Gastroesophageal sphincter (tissue), 4 donors: ENCODE measurements around the gene ABR. TPM values are rescaled to one million over a fixed set of nuclear protein-coding genes. Genes with fewer than 3 reads are reported as not detected.

ENCODE experiments used
- ATAC-seq: fragments of 150-250 bp; one replicate; pipeline ENCODE4 v1.9.1; 2016; ENCODE audit warnings: mild to moderate bottlenecking, moderate library complexity
- H3K27ac ChIP-seq, 4 donors: fragments of 200-600 bp; sonication (generic) in 3 of 4; 1 replicate in 3 of 4; 2 replicates in 1 of 4; pipeline ENCODE4 v1.5.1; 2016 to 2019
- H3K27me3 ChIP-seq: fragments of 200-600 bp; sonication (generic); one replicate; pipeline ENCODE4 v1.5.1; 2019
- H3K36me3 ChIP-seq, 2 donors: fragments of 200-600 bp; sonication (generic); one replicate each; pipeline ENCODE4 v1.5.1; 2019; ENCODE audit warnings: control low read depth in 1 of 2
- H3K4me1 ChIP-seq, 3 donors: fragments of 200-600 bp; sonication (generic); 1 replicate in 2 of 3; 2 replicates in 1 of 3; pipeline ENCODE4 v1.5.1; 2016 to 2019; ENCODE audit warnings: control low read depth in 2 of 3
- H3K4me3 ChIP-seq, 2 donors: fragments of 200-600 bp; sonication (generic); one replicate each; pipeline ENCODE4 v1.5.1; 2019; ENCODE audit warnings: mild to moderate bottlenecking in 1 of 2, moderate library complexity in 1 of 2
- H3K9me3 ChIP-seq, 3 donors: fragments of 200-600 bp; sonication (generic); one replicate each; pipeline ENCODE4 v1.5.1; 2017 to 2019; ENCODE audit warnings: control low read depth in 2 of 3
- EP300 ChIP-seq: sonication (generic); formaldehyde crosslinking; IDR thresholded peaks from one replicate; pipeline ENCODE4 v1.6.1; 2017; ENCODE audit warnings: antibody characterized with exemption, mild to moderate bottlenecking
- POLR2A ChIP-seq, 2 donors: fragments of 450-650 bp; IDR thresholded peaks; one replicate each; pipeline ENCODE4 v1.6.1; 2017; ENCODE audit warnings: antibody characterized with exemption in 2 of 2, mild to moderate bottlenecking in 2 of 2, moderate library complexity in 1 of 2
- POLR2AphosphoS5 ChIP-seq: sonication (generic); formaldehyde crosslinking; IDR thresholded peaks from one replicate; pipeline ENCODE4 v1.6.1; 2017; ENCODE audit warnings: antibody characterized with exemption
- WGBS, 2 donors: methylation state at CpG; one replicate each; pipeline ENCODE4 v1.1.5; 2018; ENCODE audit warnings: low coverage in 1 of 2; 5-methylcytosine and 5-hydroxymethylcytosine counted together
- total RNA-seq, 4 donors: library from RNA; depleted of rRNA; stranded (reverse); fragments of >200 nt; gene quantifications; one replicate each; pipeline ENCODE4 v1.1.0, GENCODE V29; 2016
- TF ChIP-seq, protein P1 (sequence below), 4 experiments: fragments of 200-600 bp in 2 of 4; fragments of 450-650 bp in 2 of 4; sonication (generic) in 1 of 4; IDR thresholded peaks; one replicate each; pipeline ENCODE4 v1.5.1; 2017 to 2019; ENCODE audit warnings: antibody characterized with exemption in 4 of 4, mild to moderate bottlenecking in 2 of 4, moderate library complexity in 2 of 4

Gene ABR
- total RNA-seq, 4 donors from 2014 or later, result 62.6 to 147 (median 114) TPM

GRCh38 chr17:1107083-1107776 is 72.6 kb downstream of the ABR start:
- Histone ChIP-seq H3K36me3 (peaks cover 0 to 3% of the 10 kb centered on the region in 2 donors), H3K4me3 (peak overlapping the region in 1 of 2 donors; percentile 84), H3K9me3 (no peaks in the 10 kb centered on the region), H3K27ac (peak overlapping the region; percentile 82 to 97 (median 92)), H3K27me3 (no peaks in the 10 kb centered on the region), H3K4me1 (peaks cover 8 to 92% (median 65%) of the 10 kb centered on the region in 3 donors)
- WGBS, 2 donors, result 0 to 81% methylated on average over 2 to 3 of the region's 20 CpGs
- TF ChIP-seq POLR2AphosphoS5, result no peak
- no peak for TF ChIP-seq POLR2A (IDR thresholded peaks at IDR 0.05)
- TF ChIP-seq EP300, result no peak
- TF ChIP-seq, protein P1, sequence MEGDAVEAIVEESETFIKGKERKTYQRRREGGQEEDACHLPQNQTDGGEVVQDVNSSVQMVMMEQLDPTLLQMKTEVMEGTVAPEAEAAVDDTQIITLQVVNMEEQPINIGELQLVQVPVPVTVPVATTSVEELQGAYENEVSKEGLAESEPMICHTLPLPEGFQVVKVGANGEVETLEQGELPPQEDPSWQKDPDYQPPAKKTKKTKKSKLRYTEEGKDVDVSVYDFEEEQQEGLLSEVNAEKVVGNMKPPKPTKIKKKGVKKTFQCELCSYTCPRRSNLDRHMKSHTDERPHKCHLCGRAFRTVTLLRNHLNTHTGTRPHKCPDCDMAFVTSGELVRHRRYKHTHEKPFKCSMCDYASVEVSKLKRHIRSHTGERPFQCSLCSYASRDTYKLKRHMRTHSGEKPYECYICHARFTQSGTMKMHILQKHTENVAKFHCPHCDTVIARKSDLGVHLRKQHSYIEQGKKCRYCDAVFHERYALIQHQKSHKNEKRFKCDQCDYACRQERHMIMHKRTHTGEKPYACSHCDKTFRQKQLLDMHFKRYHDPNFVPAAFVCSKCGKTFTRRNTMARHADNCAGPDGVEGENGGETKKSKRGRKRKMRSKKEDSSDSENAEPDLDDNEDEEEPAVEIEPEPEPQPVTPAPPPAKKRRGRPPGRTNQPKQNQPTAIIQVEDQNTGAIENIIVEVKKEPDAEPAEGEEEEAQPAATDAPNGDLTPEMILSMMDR (IDR thresholded peaks at IDR 0.05), result no peak
- no peak for ATAC-seq

GRCh38 chr17:1104222-1104621 is 75.6 kb downstream of the ABR start:
- H3K4me1 ChIP-seq, result peaks cover 3 to 67% (median 39%) of the 10 kb centered on the region in 3 donors
- H3K27me3 ChIP-seq, result no peaks in the 10 kb centered on the region
- no CpG with 5 or more reads among the region's 8 CpGs for WGBS, 2 donors
- H3K36me3 ChIP-seq, result peaks cover 0 to 20% of the 10 kb centered on the region in 2 donors
- no peaks in the 10 kb centered on the region for H3K9me3 ChIP-seq
- peak overlapping the region in 3 of 4 donors; percentile 70 to 97 (median 96) for H3K27ac ChIP-seq
- no peak overlapping the region for H3K4me3 ChIP-seq
- ATAC-seq, result no peak
- TF ChIP-seq EP300 (no peak), POLR2A (IDR thresholded peaks at IDR 0.05) (no peak), POLR2AphosphoS5 (no peak)
- TF ChIP-seq, protein P1 (IDR thresholded peaks at IDR 0.05), result no peak

DNA sequence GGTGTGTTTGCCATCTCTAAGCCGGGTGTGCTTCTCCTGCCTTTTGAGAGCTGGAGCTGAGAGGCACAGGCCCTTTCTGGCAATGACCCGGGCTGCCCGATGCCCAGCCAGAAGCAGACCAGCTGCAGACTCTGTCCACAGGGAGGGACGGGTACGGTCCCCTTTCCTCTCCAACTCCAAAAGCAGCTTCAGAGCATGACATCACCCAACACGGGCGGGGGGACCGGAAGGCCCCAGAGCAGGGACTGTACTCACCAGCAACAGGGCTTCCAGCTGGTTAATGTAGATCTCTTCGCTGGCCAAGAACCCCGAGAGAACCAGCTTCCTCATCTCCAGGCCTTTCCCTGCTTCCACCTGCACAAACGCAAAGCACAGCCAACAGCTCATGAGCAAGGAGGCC is 79.4 kb downstream of the ABR start:
- peaks cover 0 to 56% of the 10 kb centered on the region in 2 donors for H3K36me3 ChIP-seq

GRCh38 chr17:1099242-1099641 is 80.5 kb downstream of the ABR start:
- Histone ChIP-seq H3K4me1 (peaks cover 0 to 49% (median 4%) of the 10 kb centered on the region in 3 donors), H3K9me3 (no peaks in the 10 kb centered on the region)

More for the DNA sequence above, 79.4 kb downstream of the ABR start:
- Histone ChIP-seq H3K4me1 (peaks cover 3 to 56% (median 15%) of the 10 kb centered on the region in 3 donors), H3K9me3 (no peaks in the 10 kb centered on the region), H3K27me3 (no peaks in the 10 kb centered on the region), H3K4me3 (no peak overlapping the region), H3K27ac (no peak overlapping the region)
- TF ChIP-seq, protein P1 (IDR thresholded peaks at IDR 0.05), result no peak
- TF ChIP-seq POLR2AphosphoS5, result no peak
- TF ChIP-seq POLR2A (IDR thresholded peaks at IDR 0.05), result no peak
- TF ChIP-seq EP300, result no peak
- WGBS, 2 donors, result 81 to 85% methylated on average over 6 to 9 of the region's 11 CpGs
- ATAC-seq, result no peak

More at GRCh38 chr17:1099242-1099641, 80.5 kb downstream of the ABR start:
- 82 to 88% methylated on average over 5 to 8 of the region's 9 CpGs for WGBS, 2 donors
- Histone ChIP-seq H3K36me3 (peaks cover 0 to 68% of the 10 kb centered on the region in 2 donors), H3K27ac (no peak overlapping the region), H3K27me3 (no peaks in the 10 kb centered on the region), H3K4me3 (no peak overlapping the region)
- TF ChIP-seq, protein P1 (IDR thresholded peaks at IDR 0.05), result no peak
- ATAC-seq, result no peak
